ENCODE data around the gene IL27RA.

The IL27RA gene

DNA sequence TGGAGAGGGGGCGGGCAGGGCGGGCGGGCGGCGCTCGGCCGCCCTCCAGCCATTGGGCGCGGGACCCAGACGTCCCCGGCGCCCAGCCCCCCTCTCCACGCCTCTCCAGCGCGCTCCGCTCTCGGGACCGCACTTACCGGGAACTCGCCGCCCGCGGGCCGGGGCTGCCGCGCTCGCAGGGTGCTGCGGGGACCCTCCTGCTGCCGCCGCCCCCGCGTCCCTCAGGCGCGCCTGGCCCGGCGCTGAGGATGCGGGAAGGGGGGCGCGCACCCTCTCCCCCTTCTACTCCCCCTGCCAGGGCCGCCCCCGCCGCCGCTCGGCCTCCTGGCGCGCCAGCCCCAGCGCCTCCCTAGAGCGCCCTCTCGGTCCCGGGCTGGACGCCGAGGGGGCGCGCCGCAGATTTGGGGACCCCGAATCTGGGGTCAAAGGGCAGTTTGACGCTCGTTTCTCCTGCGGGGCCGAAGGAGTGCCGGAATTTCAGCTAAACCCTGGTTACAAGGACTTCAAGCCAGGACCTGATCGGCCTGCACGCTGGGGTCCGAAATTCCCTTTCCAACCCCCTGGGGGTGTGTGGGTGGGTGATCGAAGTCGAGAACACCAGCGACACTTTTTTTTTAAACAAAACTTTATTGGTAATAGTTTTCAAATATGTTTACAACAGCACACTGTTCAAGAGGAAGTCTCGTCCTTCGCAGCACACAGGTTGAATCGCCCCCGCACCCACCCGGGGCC is 59.7 kb downstream of the IL27RA start (continued):
- TF ChIP-seq HIC1 (tag by site-specific recombination; IDR thresholded peaks at IDR 0.05) (no peak), ZNF24 (tag by site-specific recombination; IDR thresholded peaks at IDR 0.05) (no peak), ZNF513 (tag by site-specific recombination; IDR thresholded peaks at IDR 0.05) (no peak), ZNF324 (tag by site-specific recombination; IDR thresholded peaks at IDR 0.05) (no peak), ZNF155 (tag by site-specific recombination; IDR thresholded peaks at IDR 0.05) (no peak), ZFP41 (tag by site-specific recombination; IDR thresholded peaks at IDR 0.05; ENCODE audit: borderline replicate concordance) (no peak), ZNF501 (tag by site-specific recombination; IDR thresholded peaks at IDR 0.05) (no peak), KLF9 (tag by site-specific recombination; IDR thresholded peaks at IDR 0.05; ENCODE audit: low read depth) (0 out of 2 replicates have a peak, but pooled peaks have one; percentile 29), KLF17 (tag by site-specific recombination; IDR thresholded peaks at IDR 0.05) (no peak), ZNF791 (tag by site-specific recombination; IDR thresholded peaks at IDR 0.05) (no peak), ZNF670 (tag by site-specific recombination; IDR thresholded peaks at IDR 0.05; ENCODE audit: low read depth) (no peak), IKZF3 (tag by site-specific recombination; IDR thresholded peaks at IDR 0.05) (peak; percentile 63; the same call in 1 of the 2 replicates), ZNF138 (tag by site-specific recombination; IDR thresholded peaks at IDR 0.05; ENCODE audit: borderline replicate concordance) (no peak), ZBTB20 (tag by site-specific recombination; IDR thresholded peaks at IDR 0.05) (peak; percentile 92), KLF1 (tag by site-specific recombination; IDR thresholded peaks at IDR 0.05) (peak; percentile 72), ZXDB (tag by site-specific recombination; IDR thresholded peaks at IDR 0.05) (peak; percentile 60; the same call in 1 of the 2 replicates), ZNF423 (tag by site-specific recombination; IDR thresholded peaks at IDR 0.05) (peak; percentile 73), SP7 (tag by site-specific recombination; IDR thresholded peaks at IDR 0.05) (peak; percentile 55; the same call in 1 of the 2 replicates), TCF7L2 (IDR thresholded peaks at IDR 0.05; ENCODE audit: borderline replicate concordance, low read depth, low read length) (no peak), ZFHX2 (tag by site-specific recombination; conservative IDR thresholded peaks at IDR 0.05) (peak; percentile 82), KLF10 (tag by site-specific recombination; IDR thresholded peaks at IDR 0.05) (peak; percentile 78), ZNF549 (tag by site-specific recombination; IDR thresholded peaks at IDR 0.05) (no peak), OVOL3 (tag by site-specific recombination; IDR thresholded peaks at IDR 0.05) (no peak), ZBTB44 (tag by site-specific recombination; IDR thresholded peaks at IDR 0.05) (peak; percentile 22; the same call in 1 of the 2 replicates), ZSCAN30 (tag by site-specific recombination; IDR thresholded peaks at IDR 0.05) (0 out of 2 replicates have a peak, but pooled peaks have one; percentile 51), ZNF416 (tag by site-specific recombination; IDR thresholded peaks at IDR 0.05) (no peak), ZNF580 (tag by site-specific recombination; IDR thresholded peaks at IDR 0.05) (no peak), ZFP3 (tag by site-specific recombination; IDR thresholded peaks at IDR 0.05; ENCODE audit: low read depth) (no peak)
- TF ChIP-seq, protein P1, sequence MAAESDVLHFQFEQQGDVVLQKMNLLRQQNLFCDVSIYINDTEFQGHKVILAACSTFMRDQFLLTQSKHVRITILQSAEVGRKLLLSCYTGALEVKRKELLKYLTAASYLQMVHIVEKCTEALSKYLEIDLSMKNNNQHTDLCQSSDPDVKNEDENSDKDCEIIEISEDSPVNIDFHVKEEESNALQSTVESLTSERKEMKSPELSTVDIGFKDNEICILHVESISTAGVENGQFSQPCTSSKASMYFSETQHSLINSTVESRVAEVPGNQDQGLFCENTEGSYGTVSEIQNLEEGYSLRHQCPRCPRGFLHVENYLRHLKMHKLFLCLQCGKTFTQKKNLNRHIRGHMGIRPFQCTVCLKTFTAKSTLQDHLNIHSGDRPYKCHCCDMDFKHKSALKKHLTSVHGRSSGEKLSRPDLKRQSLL (tag by site-specific recombination; IDR thresholded peaks at IDR 0.05): no peak; the same call in 1 of the 2 replicates
- TF ChIP-seq, protein P2, sequence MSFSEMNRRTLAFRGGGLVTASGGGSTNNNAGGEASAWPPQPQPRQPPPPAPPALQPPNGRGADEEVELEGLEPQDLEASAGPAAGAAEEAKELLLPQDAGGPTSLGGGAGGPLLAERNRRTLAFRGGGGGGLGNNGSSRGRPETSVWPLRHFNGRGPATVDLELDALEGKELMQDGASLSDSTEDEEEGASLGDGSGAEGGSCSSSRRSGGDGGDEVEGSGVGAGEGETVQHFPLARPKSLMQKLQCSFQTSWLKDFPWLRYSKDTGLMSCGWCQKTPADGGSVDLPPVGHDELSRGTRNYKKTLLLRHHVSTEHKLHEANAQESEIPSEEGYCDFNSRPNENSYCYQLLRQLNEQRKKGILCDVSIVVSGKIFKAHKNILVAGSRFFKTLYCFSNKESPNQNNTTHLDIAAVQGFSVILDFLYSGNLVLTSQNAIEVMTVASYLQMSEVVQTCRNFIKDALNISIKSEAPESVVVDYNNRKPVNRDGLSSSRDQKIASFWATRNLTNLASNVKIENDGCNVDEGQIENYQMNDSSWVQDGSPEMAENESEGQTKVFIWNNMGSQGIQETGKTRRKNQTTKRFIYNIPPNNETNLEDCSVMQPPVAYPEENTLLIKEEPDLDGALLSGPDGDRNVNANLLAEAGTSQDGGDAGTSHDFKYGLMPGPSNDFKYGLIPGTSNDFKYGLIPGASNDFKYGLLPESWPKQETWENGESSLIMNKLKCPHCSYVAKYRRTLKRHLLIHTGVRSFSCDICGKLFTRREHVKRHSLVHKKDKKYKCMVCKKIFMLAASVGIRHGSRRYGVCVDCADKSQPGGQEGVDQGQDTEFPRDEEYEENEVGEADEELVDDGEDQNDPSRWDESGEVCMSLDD (tag by site-specific recombination; IDR thresholded peaks at IDR 0.05): peak; percentile 95

Data from HEK293 (cell line).